HG03025 (cell line): ENCODE data around the gene RUSC2.
"Not testable (repeated sequence)": the region's sequence is repeated elsewhere in the genome, so short reads cannot be mapped to it uniquely, and the experiment has no call there.

Experiments
- ATAC-seq: cut with Tn5 transposase; IDR thresholded peaks from one replicate; pipeline ENCODE4 v1.9.1; 2021; ENCODE audit warnings: mild to moderate bottlenecking, moderate library complexity; ENCODE audit not compliant: unreplicated experiment, low FRiP score

The RUSC2 gene

DNA sequence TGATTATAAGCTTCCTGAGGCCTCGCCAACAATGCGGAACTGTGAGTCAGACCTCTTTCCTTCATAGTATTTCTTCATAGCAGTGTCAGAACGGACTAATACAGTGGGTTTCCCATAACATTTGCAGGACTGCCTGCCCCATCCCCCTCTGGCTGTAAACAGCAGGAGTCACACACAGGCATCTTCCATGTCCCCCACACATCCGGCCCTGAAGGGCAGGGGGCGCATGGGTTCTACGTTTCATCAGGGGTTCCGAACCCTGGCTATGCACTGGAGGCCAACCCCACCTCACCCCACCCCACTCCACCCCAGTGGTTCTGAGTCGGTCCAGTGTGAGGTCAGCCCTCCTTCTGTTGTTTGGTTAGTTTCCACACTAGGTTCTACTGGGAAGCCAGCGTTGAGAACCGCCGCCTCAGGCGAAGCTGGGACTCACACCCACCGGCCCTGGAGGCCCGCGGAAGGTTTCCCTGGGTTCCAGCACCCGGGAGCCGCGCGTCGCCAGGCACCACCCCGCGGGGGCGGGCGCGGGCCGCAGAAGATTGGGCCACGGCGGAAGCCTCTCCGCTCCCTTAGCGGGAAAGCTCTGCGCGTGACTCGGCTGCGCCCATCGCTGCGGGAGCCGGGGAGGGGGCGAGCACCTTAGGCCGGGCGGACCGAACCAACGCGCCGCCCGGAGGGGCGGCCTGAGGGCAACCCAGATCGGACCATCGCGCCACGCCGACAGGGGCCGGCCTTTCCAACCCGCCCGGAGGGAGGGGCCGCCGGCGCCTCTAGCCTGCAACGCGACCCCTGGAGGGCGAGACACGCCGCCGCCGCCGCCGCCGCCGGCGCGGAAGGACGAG, at the start of gene RUSC2:
RUSC2 (plus strand) TSS at position 799 of the 842 bp plus-strand sequence. CDS start 56,411 bp downstream, outside the sequence.
- no peak for ATAC-seq

- ATAC-seq = no peak
Observed at GRCh38 chr9:35446012-35446411, 43.9 kb upstream of the RUSC2 start.

DNA sequence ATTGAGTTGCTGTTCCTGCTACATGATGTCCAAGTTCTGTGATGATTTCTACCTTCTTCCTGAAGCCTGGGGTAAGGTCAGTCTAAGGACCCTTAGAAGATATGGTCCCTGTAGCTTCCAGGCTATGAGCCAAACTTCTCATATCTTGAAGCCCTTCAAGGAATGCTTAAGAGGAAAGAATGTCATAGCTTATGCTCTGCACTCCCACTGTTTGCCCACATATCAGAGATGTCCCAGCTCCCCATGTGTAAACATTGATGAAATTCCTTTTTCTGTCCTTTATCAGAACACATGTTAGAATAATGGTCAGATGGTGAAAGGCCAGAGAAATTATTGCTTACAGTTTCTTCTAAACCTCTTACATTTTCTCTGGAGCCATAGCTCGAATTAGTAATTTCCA, 41.4 kb upstream of the RUSC2 start:
- ATAC-seq = no peak

DNA sequence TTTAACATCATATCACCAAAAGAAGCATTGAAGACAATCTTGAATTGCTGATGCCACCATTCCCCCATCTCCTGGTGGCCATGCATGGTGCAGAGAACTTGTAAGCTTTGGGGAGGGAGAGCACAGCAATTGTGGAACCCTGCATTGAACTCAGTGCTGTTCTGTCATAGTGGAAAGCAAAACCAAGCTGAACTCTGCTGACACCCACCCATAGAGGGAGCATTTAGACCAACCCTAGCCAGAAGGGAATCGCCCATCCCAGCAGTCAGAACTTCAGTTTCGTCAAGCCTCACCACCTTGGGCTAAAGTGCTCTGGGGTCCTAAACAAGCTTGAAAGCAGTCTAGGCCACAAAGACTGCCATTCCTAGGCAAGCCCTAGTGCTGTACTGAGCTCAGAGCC, 37.4 kb upstream of the RUSC2 start:
- no peak for ATAC-seq

- no peak for ATAC-seq
Observed at GRCh38 chr9:35453786-35454185, 36.1 kb upstream of the RUSC2 start.

GRCh38 chr9:35464141-35465025, 25.5 kb upstream of the RUSC2 start:
- no peak for ATAC-seq

DNA sequence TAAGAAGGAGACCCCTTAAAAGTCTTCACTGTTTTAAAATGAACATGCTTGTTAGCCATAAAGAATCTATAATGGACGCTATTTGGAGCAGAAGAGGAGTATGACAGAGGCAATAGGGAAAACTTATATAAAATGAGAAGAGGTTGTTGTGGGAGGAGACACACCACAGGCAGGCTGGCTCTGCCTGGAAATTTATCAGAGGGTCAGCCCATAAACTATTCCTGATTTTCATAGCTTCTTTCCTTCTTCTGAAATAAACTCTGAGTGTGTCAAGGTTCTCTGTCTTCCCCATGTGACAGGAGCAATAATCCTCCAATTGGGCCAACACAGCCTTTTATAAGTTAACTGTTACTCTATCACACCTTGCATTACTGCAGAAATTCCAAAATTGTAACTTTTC, 19.6 kb upstream of the RUSC2 start:
- no peak for ATAC-seq

- no peak for ATAC-seq
Observed at GRCh38 chr9:35470894-35471293, 19.0 kb upstream of the RUSC2 start.

DNA sequence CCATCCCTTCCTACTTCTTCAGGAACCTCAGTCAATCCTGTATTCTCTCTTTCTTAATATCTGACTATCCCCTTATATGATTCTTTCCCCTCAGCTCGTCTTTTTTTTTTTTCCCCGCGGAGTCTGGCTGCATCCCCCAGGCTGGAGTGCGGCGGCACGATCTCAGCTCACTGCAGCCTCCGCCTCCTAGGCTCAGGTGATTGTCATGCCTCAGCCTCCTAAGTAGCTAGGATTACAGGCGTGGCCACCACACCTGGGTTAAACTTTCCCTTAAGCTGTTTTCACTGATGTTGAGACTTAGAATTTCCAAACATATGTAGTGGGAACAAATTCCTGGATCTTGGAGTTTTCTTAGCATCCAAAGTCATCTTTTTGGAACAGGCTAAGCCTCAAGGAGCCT, 13.3 kb upstream of the RUSC2 start:
- ATAC-seq = no peak

GRCh38 chr9:35477211-35477855, 12.6 kb upstream of the RUSC2 start:
- ATAC-seq = not testable (repeated sequence)

- ATAC-seq = no peak
Observed at GRCh38 chr9:35478871-35479270, 11.0 kb upstream of the RUSC2 start.

DNA sequence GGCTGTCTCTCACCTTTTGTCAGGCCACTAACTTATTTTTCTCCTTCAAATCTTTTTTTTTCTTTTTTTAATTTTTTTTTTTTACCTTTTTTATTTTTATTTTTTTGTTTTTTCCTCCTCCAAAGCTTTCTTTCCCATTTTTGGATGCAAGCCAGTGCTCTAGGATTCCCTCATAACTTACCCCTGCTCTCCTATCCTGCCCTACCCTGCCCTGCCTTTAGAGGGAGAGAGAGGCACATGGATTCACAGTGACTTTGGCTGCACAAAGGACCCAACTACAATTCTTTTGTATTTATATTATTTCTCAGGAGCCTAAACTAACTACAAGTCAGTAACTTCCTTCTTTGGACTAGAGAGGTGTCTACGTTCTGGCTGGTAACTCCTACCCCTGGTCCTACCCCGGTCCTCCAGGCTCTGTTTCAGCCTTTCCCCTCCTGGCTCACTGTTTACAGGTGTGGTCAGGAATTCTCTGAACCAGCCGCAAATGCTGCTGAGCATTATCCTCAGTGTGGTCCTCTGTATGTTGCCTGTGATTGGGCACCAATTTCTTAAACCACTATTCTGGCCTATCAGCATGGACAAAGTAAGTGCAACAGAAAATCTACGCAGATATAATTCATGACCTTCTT, 8.4 kb upstream of the RUSC2 start:
- no peak for ATAC-seq

DNA sequence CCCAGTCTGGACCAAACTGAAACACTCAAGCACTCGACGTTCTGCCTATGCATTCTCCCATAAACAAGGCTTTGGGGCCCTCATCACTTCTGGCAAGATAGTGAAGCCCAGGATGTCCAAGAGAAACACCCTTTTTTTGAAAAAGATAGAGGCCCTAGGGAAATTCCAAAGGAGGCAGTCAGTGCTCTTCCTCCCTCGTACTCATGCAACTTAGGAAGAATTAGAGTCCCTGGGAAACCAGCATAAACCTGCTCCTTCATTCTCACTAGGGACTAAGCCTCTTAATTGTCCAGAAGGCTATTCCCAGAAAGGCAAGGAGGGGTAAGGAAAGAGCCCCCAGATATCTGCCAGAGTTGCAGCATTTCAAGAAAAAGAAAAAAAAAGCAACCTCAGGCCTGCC, 7.8 kb upstream of the RUSC2 start:
- no peak for ATAC-seq

GRCh38 chr9:35484406-35484805, 5.5 kb upstream of the RUSC2 start:
- ATAC-seq = no peak

GRCh38 chr9:35487081-35487480, 2.8 kb upstream of the RUSC2 start:
- no peak for ATAC-seq

- no peak for ATAC-seq
Observed at GRCh38 chr9:35488021-35488420, 1.9 kb upstream of the RUSC2 start.

DNA sequence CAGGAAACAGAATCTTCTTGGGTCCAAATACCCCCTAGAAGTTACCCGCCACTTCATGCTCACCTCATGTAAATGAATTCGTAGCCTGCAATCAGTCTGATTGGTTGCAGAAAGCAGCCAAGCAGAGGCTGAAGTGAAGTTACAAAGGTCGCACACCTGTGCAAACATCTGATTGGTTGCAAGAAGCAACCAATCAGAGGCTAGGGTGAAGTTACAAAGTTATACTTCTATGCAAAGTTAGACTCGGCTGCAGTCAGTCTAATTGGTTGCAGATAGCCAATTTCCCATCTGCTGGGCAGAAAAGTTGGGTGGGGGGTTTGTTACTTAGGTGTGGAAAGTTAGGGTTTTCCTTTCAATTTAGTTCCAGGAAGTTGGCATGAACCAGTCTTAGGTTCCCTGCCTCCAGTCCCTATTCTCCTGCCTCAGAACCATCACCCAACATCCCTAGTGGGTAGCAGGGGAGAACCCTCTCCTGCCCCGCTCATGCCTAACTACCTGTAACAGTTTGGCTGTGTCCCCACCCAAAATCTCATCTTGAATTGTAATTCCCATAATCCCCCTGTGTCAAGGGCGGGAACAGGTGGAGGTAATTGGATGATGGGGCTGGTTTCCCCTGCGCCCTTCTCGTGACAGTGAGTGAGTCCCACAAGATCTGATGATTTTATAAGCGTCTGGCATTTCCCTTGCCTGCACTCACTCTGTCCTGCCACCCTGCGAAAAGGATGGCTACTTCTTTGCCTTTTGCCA, 1.2 kb upstream of the RUSC2 start:
- ATAC-seq = no peak

- no peak for ATAC-seq
Observed at GRCh38 chr9:35490155-35490909, 421 bp downstream of the RUSC2 start.

GRCh38 chr9:35490910-35491465, 1.1 kb downstream of the RUSC2 start:
- no peak for ATAC-seq
